MCF 10A (cell line): ENCODE data around the gene POLR1G. TPM values are rescaled to one million over a fixed set of nuclear protein-coding genes. Genes with fewer than 3 reads are reported as not detected.

Experiments used
- BruUV-seq: library from RNA; stranded (reverse); fragments of 400-500 nt; replicated peaks from 2 replicates; lab custom pipeline; 2021; lab: Mats Ljungman, UMichigan
- CTCF ChIA-PET: fragments of 300-600 bp; sonication (Branson Sonifier 250); formaldehyde crosslinking; extraction: SDS; loops from one replicate; lab custom pipeline; 2021; ENCODE audit warnings: antibody characterized with exemption, inconsistent platforms; lab: Yijun Ruan, JAX
- POLR2A ChIA-PET: fragments of 300-600, 350-650 bp; sonication (Branson Sonifier 250); formaldehyde crosslinking; extraction: SDS; loops from one replicate; lab custom pipeline; 2020; ENCODE audit warnings: antibody characterized with exemption, inconsistent platforms; lab: Yijun Ruan, JAX
- DNase-seq: peaks from one replicate; pipeline ENCODE4 v3.0.0-alpha.2; 2018; ENCODE audit not compliant: unreplicated experiment
- H3K27ac Mint-ChIP-seq: one replicate; pipeline ENCODE4 v1.8.0; 2022; ENCODE audit warnings: mild to moderate bottlenecking, low read depth, mixed read lengths; ENCODE audit not compliant: unreplicated experiment
- H3K27me3 Mint-ChIP-seq: one replicate; pipeline ENCODE4 v1.8.0; 2022; ENCODE audit warnings: mixed read lengths; ENCODE audit not compliant: insufficient read depth, unreplicated experiment
- H3K36me3 Mint-ChIP-seq: one replicate; pipeline ENCODE4 v1.8.0; 2022; ENCODE audit warnings: mild to moderate bottlenecking, moderate library complexity, mixed read lengths; ENCODE audit not compliant: insufficient read depth, unreplicated experiment
- H3K4me1 Mint-ChIP-seq: one replicate; pipeline ENCODE4 v1.8.0; 2022; ENCODE audit warnings: mixed read lengths; ENCODE audit not compliant: insufficient read depth, unreplicated experiment
- H3K4me3 Mint-ChIP-seq: one replicate; pipeline ENCODE4 v1.8.0; 2022; ENCODE audit warnings: mild to moderate bottlenecking, moderate library complexity, mixed read lengths; ENCODE audit not compliant: unreplicated experiment
- H3K9me3 Mint-ChIP-seq: one replicate; pipeline ENCODE4 v1.8.0; 2022; ENCODE audit warnings: mixed read lengths; ENCODE audit not compliant: unreplicated experiment
- intact Hi-C: fragments of 100-400 bp; cut with micrococcal nuclease; formaldehyde crosslinking; loops from 2 replicates; pipeline ENCODE4 v1.14.1; 2022
- total RNA-seq: library from RNA; stranded (reverse); gene quantifications from 2 replicates; pipeline ENCODE4 v1.2.3, GENCODE V29; 2022
- TF ChIP-seq, protein P1 (sequence below): fragments of 200-600 bp; IDR thresholded peaks from one replicate; pipeline ENCODE4 v1.8.0; 2022; ENCODE audit warnings: antibody characterized with exemption, mild to moderate bottlenecking; ENCODE audit not compliant: unreplicated experiment

The POLR1G gene
- total RNA-seq, 1 experiment from 2014 or later, result 17.6 TPM

GRCh38 chr19:45413497-45413896, 7.1 kb downstream of the POLR1G start:
- Mint-ChIP-seq H3K4me1 (peaks cover 14% of the 10 kb centered on the region), H3K4me3 (no peak overlapping the region), H3K9me3 (no peaks in the 10 kb centered on the region), H3K27ac (no peak overlapping the region), H3K36me3 (peaks cover 84% of the 10 kb centered on the region), H3K27me3 (no peaks in the 10 kb centered on the region)
- ChIA-PET CTCF (interaction anchor here (0.6 to 1.0 kb wide), 3 partner anchors 13 to 643 kb away, joined by 3 to 5 read pairs (median 3); no protein-coding TSS in a partner anchor), POLR2A (interaction anchor here (0.7 to 5.8 kb wide), 5 partner anchors 11 to 671 kb away, joined by 3 to 43 read pairs (median 4); partner anchors contain the start of gene PPP1R13L)
- TF ChIP-seq, protein P1, sequence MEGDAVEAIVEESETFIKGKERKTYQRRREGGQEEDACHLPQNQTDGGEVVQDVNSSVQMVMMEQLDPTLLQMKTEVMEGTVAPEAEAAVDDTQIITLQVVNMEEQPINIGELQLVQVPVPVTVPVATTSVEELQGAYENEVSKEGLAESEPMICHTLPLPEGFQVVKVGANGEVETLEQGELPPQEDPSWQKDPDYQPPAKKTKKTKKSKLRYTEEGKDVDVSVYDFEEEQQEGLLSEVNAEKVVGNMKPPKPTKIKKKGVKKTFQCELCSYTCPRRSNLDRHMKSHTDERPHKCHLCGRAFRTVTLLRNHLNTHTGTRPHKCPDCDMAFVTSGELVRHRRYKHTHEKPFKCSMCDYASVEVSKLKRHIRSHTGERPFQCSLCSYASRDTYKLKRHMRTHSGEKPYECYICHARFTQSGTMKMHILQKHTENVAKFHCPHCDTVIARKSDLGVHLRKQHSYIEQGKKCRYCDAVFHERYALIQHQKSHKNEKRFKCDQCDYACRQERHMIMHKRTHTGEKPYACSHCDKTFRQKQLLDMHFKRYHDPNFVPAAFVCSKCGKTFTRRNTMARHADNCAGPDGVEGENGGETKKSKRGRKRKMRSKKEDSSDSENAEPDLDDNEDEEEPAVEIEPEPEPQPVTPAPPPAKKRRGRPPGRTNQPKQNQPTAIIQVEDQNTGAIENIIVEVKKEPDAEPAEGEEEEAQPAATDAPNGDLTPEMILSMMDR, result no peak
- BruUV-seq, result no TSS peak
- intact Hi-C loops, result no loop called here
- no peak for DNase-seq

DNA sequence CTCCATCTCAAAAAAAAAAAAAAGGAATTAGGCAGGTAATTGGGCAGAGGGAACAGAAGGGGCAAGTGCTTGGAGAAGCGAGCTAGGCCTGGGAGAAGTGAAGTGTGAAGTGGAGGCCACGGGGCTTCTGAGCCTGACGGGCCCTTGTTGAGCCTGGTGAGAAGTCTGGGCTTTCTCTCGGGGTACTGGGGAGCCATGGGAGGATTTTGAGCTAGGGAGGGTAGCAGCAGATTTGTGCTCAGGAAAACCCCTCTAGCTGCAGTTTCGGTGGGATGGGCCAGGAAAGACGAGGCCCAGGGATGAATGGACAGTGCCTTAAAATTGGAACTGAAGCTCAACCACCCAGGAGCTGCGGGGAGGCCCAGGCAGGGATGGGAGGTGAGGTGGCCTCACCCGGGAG, 8.0 kb downstream of the POLR1G start:
- TF ChIP-seq, protein P1, result no peak
- no peak for DNase-seq
- H3K9me3 Mint-ChIP-seq, result no peaks in the 10 kb centered on the region
- POLR2A ChIA-PET, result interaction anchor here (2.7 to 5.8 kb wide), 2 partner anchors 10 to 12 kb away, joined by 11 to 43 read pairs; partner anchors contain the start of genes ERCC1 and PPP1R13L
- H3K4me3 Mint-ChIP-seq, result no peak overlapping the region
- no TSS peak for BruUV-seq
- CTCF ChIA-PET, result interaction anchor here (0.6 to 0.8 kb wide), 3 partner anchors 10 to 64 kb away, joined by 3 to 4 read pairs (median 3); no protein-coding TSS in a partner anchor
- intact Hi-C loops, result no loop called here
- peak overlapping the region; percentile 70 for H3K27ac Mint-ChIP-seq
- H3K27me3 Mint-ChIP-seq, result no peaks in the 10 kb centered on the region
- peaks cover 5% of the 10 kb centered on the region for H3K4me1 Mint-ChIP-seq
- H3K36me3 Mint-ChIP-seq, result peaks cover 84% of the 10 kb centered on the region

DNA sequence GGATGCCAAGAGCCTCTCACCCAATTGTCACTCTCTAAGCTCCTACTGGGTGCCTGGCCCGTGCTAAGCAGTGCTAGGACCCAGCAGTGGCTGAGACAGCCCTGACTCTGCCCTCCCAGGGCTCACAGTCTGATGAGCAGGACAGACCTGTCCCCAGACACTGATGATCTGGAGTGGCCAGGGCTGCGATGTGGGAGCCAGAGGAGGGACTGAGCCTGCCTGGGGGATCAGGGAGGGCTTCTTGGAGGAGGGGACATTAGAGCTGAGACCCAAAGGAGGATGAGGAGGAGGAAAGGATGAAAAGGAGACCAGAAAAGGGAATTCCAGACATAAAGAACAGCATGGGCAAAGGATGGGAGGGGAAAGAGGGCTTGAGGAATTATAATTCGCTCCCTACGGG, 10.7 kb downstream of the POLR1G start:
- Mint-ChIP-seq H3K27me3 (no peaks in the 10 kb centered on the region), H3K36me3 (peaks cover 88% of the 10 kb centered on the region), H3K9me3 (no peaks in the 10 kb centered on the region), H3K4me1 (peaks cover 15% of the 10 kb centered on the region), H3K4me3 (no peak overlapping the region), H3K27ac (no peak overlapping the region)
- intact Hi-C loops, result no loop called here
- ChIA-PET POLR2A (interaction anchor here (2.4 to 5.8 kb wide), 2 partner anchors 10 to 14 kb away, joined by 10 to 43 read pairs; partner anchors contain the start of gene PPP1R13L), CTCF (interaction anchor here (0.6 to 0.8 kb wide), 2 partner anchors 14 to 61 kb away, joined by 3 read pairs; no protein-coding TSS in a partner anchor)
- no peak for DNase-seq
- BruUV-seq, result no TSS peak
- TF ChIP-seq, protein P1, result no peak

- CTCF ChIA-PET, result no interaction called here
- H3K36me3 Mint-ChIP-seq, result peaks cover 73% of the 10 kb centered on the region
- H3K9me3 Mint-ChIP-seq, result no peaks in the 10 kb centered on the region
- H3K4me3 Mint-ChIP-seq, result no peak overlapping the region
- intact Hi-C loops, result no loop called here
- TF ChIP-seq, protein P1, result no peak
- BruUV-seq, result no TSS peak
- POLR2A ChIA-PET, result no interaction called here
- no peaks in the 10 kb centered on the region for H3K27me3 Mint-ChIP-seq
- no peak overlapping the region for H3K27ac Mint-ChIP-seq
- DNase-seq, result no peak
- peaks cover 29% of the 10 kb centered on the region for H3K4me1 Mint-ChIP-seq
Observed at GRCh38 chr19:45418802-45419201, 12.4 kb downstream of the POLR1G start.
